Activated CD4-positive, alpha-beta T cell treated with anti-CD3 and anti-CD28 coated beads for 1 hour (primary cell): Measurements from ENCODE around the gene RGL3.
A peak's percentile ranks its signal among the peaks of the same experiment; 100 is the strongest.
"Not testable (repeated sequence)": the region's sequence is repeated elsewhere in the genome, so short reads cannot be mapped to it uniquely, and the experiment has no call there.

Source experiments
- DNase-seq: peaks from one replicate; pipeline ENCODE4 v3.0.0-alpha.2; 2020

The RGL3 gene

GRCh38 chr19:11379857-11380350 is 39.2 kb downstream of the RGL3 start:
- DNase-seq = no peak

- DNase-seq = not testable (repeated sequence)
Measured at GRCh38 chr19:11379269-11379845, 39.8 kb downstream of the RGL3 start.

- no peak for DNase-seq
Measured at GRCh38 chr19:11378319-11379189, 40.6 kb downstream of the RGL3 start.

GRCh38 chr19:11377756-11378155 is 41.4 kb downstream of the RGL3 start:
- DNase-seq = no peak

GRCh38 chr19:11377237-11377636 is 41.9 kb downstream of the RGL3 start:
- DNase-seq = no peak

- peak; percentile 56 for DNase-seq
Measured at GRCh38 chr19:11375143-11375948, 43.8 kb downstream of the RGL3 start.

- DNase-seq = peak; percentile 93
Measured at GRCh38 chr19:11374433-11375142, 44.5 kb downstream of the RGL3 start, which contains the start of gene SWSAP1. Gene SWSAP1 (plus strand): TSS chr19:11374666. CDS start chr19:11374681, 15 bp downstream.

- DNase-seq = no peak
Measured at GRCh38 chr19:11373885-11374432, 45.2 kb downstream of the RGL3 start.

- no peak for DNase-seq
Measured at GRCh38 chr19:11373166-11373884, 45.8 kb downstream of the RGL3 start.

- no peak for DNase-seq
Measured at GRCh38 chr19:11370744-11371143, 48.4 kb downstream of the RGL3 start.

GRCh38 chr19:11367528-11367927 is 51.6 kb downstream of the RGL3 start:
- DNase-seq = no peak

GRCh38 chr19:11365557-11366117 is 53.5 kb downstream of the RGL3 start:
- no peak for DNase-seq

GRCh38 chr19:11364935-11365334 is 54.2 kb downstream of the RGL3 start:
- DNase-seq = no peak

- DNase-seq = no peak
Measured at GRCh38 chr19:11364296-11364904, 54.7 kb downstream of the RGL3 start.

GRCh38 chr19:11363881-11364280 is 55.2 kb downstream of the RGL3 start:
- no peak for DNase-seq

GRCh38 chr19:11361771-11362731 is 57.1 kb downstream of the RGL3 start:
- DNase-seq = no peak

- DNase-seq = no peak
Measured at GRCh38 chr19:11361037-11361770, 57.9 kb downstream of the RGL3 start.

GRCh38 chr19:11359421-11359820 is 59.7 kb downstream of the RGL3 start:
- no peak for DNase-seq
